ENCODE data around the gene CLEC4D.
"Not testable (repeated sequence)": the region's sequence is repeated elsewhere in the genome, so short reads cannot be mapped to it uniquely, and the experiment has no call there.

The CLEC4D gene

DNA sequence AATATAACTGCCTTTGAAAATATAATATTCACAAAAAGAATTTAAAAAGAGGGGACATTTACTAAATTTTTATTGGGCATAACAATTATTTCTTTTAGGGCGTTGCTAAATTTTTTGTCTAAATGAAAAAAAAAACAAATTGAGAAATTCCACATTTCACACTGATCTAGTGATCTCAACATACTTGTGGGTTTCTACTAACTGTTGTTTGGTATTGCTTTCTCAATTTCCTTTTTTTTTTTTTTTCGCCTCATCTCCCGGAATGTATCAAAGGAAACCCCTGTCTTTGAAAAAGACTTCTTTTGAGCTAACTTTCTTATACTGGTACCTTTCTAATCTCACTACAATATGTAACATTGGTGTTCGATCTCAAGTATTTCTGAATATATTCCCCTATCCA, at the start of gene CLEC4D:
TSS of gene CLEC4D (plus strand) at position 248 of the 400 bp plus-strand sequence. CDS start 230 bp downstream, outside the sequence.
- Histone ChIP-seq H3K27ac (ENCODE audit: low read depth, low read length) (no peak within 1 kb of the TSS), H3K9ac (ENCODE audit: low read length) (no peak within 1 kb of the TSS), H3K27me3 (ENCODE audit: control insufficient read depth, insufficient read depth, low read length) (no peaks in the 10 kb centered on the region)

GRCh38 chr12:8465301-8465996, 47.9 kb upstream of the CLEC4D start:
- Histone ChIP-seq H3K27ac (ENCODE audit: low read depth, low read length) (no peak overlapping the region), H3K27me3 (ENCODE audit: control insufficient read depth, insufficient read depth, low read length) (no peaks in the 10 kb centered on the region), H3K9ac (ENCODE audit: low read length) (no peak overlapping the region)

More for the DNA sequence above, at the start of gene CLEC4D:
- H3K9me3 ChIP-seq (ENCODE audit: control insufficient read depth, insufficient read depth, low read depth, low read length): no peaks in the 10 kb centered on the region
- H3K4me3 ChIP-seq (ENCODE audit: low read depth, low read length): no peak within 1 kb of the TSS
- H3K36me3 ChIP-seq (ENCODE audit: control insufficient read depth, insufficient read depth, low read length): no peaks in the 10 kb centered on the region
- H3K4me1 ChIP-seq (ENCODE audit: control insufficient read depth, insufficient read depth, low read length): peaks cover 15% of the 10 kb centered on the region

DNA sequence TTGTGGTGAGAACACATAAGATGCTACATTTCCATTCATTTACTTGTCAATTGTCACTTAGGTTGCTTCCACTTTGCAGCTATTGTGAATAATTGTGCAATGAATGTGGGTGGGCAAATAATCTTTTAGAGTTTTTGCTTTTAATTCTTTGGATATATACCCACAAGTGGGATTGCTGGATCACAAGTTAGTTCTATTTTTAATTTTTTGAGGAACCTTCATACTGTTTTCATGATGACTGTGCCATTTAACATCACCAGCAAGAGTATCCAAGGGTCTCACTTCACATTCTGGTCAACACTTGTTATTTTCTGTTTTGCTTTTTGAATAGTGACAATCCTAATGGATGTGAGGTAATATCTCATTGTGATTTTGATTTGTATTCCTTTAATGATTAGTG, 47.1 kb upstream of the CLEC4D start:
- Histone ChIP-seq H3K9ac (ENCODE audit: low read length) (no peak overlapping the region), H3K27me3 (ENCODE audit: control insufficient read depth, insufficient read depth, low read length) (no peaks in the 10 kb centered on the region), H3K4me3 (ENCODE audit: low read depth, low read length) (no peak overlapping the region), H3K27ac (ENCODE audit: low read depth, low read length) (no peak overlapping the region), H3K9me3 (ENCODE audit: control insufficient read depth, insufficient read depth, low read depth, low read length) (peaks cover 10% of the 10 kb centered on the region; the same call in 1 of the 2 replicates), H3K4me1 (ENCODE audit: control insufficient read depth, insufficient read depth, low read length) (peaks cover 17% of the 10 kb centered on the region), H3K36me3 (ENCODE audit: control insufficient read depth, insufficient read depth, low read length) (no peaks in the 10 kb centered on the region)

More at GRCh38 chr12:8465301-8465996, 47.9 kb upstream of the CLEC4D start:
- H3K4me3 ChIP-seq (ENCODE audit: low read depth, low read length): no peak overlapping the region
- peaks cover 10% of the 10 kb centered on the region; the same call in 1 of the 2 replicates for H3K9me3 ChIP-seq (ENCODE audit: control insufficient read depth, insufficient read depth, low read depth, low read length)
- peaks cover 21% of the 10 kb centered on the region for H3K4me1 ChIP-seq (ENCODE audit: control insufficient read depth, insufficient read depth, low read length)
- no peaks in the 10 kb centered on the region for H3K36me3 ChIP-seq (ENCODE audit: control insufficient read depth, insufficient read depth, low read length)

- no peaks in the 10 kb centered on the region for H3K36me3 ChIP-seq (ENCODE audit: control insufficient read depth, insufficient read depth, low read length)
- no peak overlapping the region for H3K9ac ChIP-seq (ENCODE audit: low read length)
- H3K4me1 ChIP-seq (ENCODE audit: control insufficient read depth, insufficient read depth, low read length): peaks cover 16% of the 10 kb centered on the region
- H3K27ac ChIP-seq (ENCODE audit: low read depth, low read length): no peak overlapping the region
- H3K27me3 ChIP-seq (ENCODE audit: control insufficient read depth, insufficient read depth, low read length): no peaks in the 10 kb centered on the region
- peaks cover 10% of the 10 kb centered on the region; the same call in 1 of the 2 replicates for H3K9me3 ChIP-seq (ENCODE audit: control insufficient read depth, insufficient read depth, low read depth, low read length)
- H3K4me3 ChIP-seq (ENCODE audit: low read depth, low read length): no peak overlapping the region
Observed at GRCh38 chr12:8471090-8471489, 42.2 kb upstream of the CLEC4D start.

DNA sequence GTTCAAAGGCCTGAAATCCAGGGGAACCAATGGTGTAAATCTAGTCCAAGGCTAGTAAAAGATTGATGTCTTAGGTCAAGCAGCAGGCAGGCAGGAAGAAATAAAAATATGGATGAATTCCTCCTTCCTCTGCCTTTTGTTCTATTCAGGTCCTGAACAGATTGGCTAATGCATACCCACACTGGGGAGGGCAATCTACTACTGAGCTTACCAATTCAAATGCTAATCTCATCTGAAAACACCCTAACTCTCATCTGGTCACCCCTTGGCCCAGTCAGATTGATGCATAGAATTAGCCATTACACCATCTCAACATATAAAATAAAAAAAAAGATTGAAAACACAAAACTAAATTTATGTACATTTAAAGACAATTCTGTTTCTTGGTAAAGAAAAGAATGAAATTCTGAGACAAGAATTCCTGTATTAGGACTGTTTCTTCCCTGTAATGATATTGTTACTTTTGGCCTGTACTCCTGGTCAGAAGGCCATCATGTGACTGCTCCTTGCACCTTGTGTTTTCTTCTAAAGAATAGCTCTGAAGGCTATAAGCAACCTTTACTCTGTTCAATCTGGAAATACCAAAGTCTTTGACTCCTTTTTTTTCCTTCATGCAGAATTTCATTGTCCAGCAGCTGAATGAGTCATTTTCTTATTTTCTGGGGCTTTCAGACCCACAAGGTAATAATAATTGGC, 37.6 kb upstream of the CLEC4D start:
- no peaks in the 10 kb centered on the region for H3K9me3 ChIP-seq (ENCODE audit: control insufficient read depth, insufficient read depth, low read depth, low read length)
- no peak overlapping the region for H3K4me3 ChIP-seq (ENCODE audit: low read depth, low read length)
- no peaks in the 10 kb centered on the region for H3K36me3 ChIP-seq (ENCODE audit: control insufficient read depth, insufficient read depth, low read length)
- H3K4me1 ChIP-seq (ENCODE audit: control insufficient read depth, insufficient read depth, low read length): peaks cover 16% of the 10 kb centered on the region
- no peaks in the 10 kb centered on the region for H3K27me3 ChIP-seq (ENCODE audit: control insufficient read depth, insufficient read depth, low read length)
- no peak overlapping the region for H3K9ac ChIP-seq (ENCODE audit: low read length)
- H3K27ac ChIP-seq (ENCODE audit: low read depth, low read length): peak overlapping the region; percentile 34; the same call in 1 of the 2 replicates

DNA sequence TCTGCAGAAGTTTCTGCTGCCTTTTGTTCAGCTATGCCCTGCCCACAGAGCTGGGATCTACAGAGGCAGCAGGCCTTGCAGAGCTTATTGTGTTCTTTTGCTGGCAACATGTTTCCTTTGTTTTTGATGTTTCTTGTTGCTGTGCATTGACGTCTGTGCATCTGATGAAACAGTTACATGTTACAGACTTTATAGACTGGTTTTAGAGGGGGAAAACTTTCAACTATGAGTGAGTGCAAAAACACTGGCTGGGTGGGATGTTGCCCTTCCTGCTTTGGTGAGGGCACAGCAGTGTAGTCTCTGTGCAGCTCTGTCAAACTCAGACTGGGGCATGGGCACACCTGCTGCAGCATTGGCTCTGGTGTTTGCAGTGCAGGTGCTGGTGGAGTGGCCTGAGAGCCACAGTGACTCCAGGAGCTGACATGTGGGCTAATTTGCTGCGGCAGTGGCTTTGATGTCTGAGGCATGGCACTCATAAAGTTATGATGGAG, 30.7 kb upstream of the CLEC4D start:
- Histone ChIP-seq H3K9ac (ENCODE audit: low read length) (no peak overlapping the region), H3K9me3 (ENCODE audit: control insufficient read depth, insufficient read depth, low read depth, low read length) (peaks cover 4% of the 10 kb centered on the region), H3K27ac (ENCODE audit: low read depth, low read length) (no peak overlapping the region), H3K4me1 (ENCODE audit: control insufficient read depth, insufficient read depth, low read length) (peaks cover 12% of the 10 kb centered on the region), H3K4me3 (ENCODE audit: low read depth, low read length) (no peak overlapping the region), H3K27me3 (ENCODE audit: control insufficient read depth, insufficient read depth, low read length) (no peaks in the 10 kb centered on the region), H3K36me3 (ENCODE audit: control insufficient read depth, insufficient read depth, low read length) (no peaks in the 10 kb centered on the region)

GRCh38 chr12:8483079-8483478, 30.2 kb upstream of the CLEC4D start:
- no peak overlapping the region for H3K4me3 ChIP-seq (ENCODE audit: low read depth, low read length)
- H3K27ac ChIP-seq (ENCODE audit: low read depth, low read length): no peak overlapping the region
- no peak overlapping the region for H3K9ac ChIP-seq (ENCODE audit: low read length)
- H3K9me3 ChIP-seq (ENCODE audit: control insufficient read depth, insufficient read depth, low read depth, low read length): peaks cover 4% of the 10 kb centered on the region
- no peaks in the 10 kb centered on the region for H3K36me3 ChIP-seq (ENCODE audit: control insufficient read depth, insufficient read depth, low read length)
- no peaks in the 10 kb centered on the region for H3K27me3 ChIP-seq (ENCODE audit: control insufficient read depth, insufficient read depth, low read length)
- peaks cover 12% of the 10 kb centered on the region for H3K4me1 ChIP-seq (ENCODE audit: control insufficient read depth, insufficient read depth, low read length)

- Histone ChIP-seq H3K36me3 (ENCODE audit: control insufficient read depth, insufficient read depth, low read length) (no peaks in the 10 kb centered on the region), H3K4me1 (ENCODE audit: control insufficient read depth, insufficient read depth, low read length) (peaks cover 12% of the 10 kb centered on the region), H3K9me3 (ENCODE audit: control insufficient read depth, insufficient read depth, low read depth, low read length) (no peaks in the 10 kb centered on the region; the same call in 1 of the 2 replicates), H3K27me3 (ENCODE audit: control insufficient read depth, insufficient read depth, low read length) (no peaks in the 10 kb centered on the region), H3K27ac (ENCODE audit: low read depth, low read length) (no peak overlapping the region), H3K4me3 (ENCODE audit: low read depth, low read length) (no peak overlapping the region), H3K9ac (ENCODE audit: low read length) (no peak overlapping the region)
Observed at GRCh38 chr12:8491646-8492530, 21.4 kb upstream of the CLEC4D start.

- Histone ChIP-seq H3K36me3 (ENCODE audit: control insufficient read depth, insufficient read depth, low read length) (no peaks in the 10 kb centered on the region), H3K27me3 (ENCODE audit: control insufficient read depth, insufficient read depth, low read length) (no peaks in the 10 kb centered on the region), H3K4me1 (ENCODE audit: control insufficient read depth, insufficient read depth, low read length) (peaks cover 12% of the 10 kb centered on the region), H3K9me3 (ENCODE audit: control insufficient read depth, insufficient read depth, low read depth, low read length) (no peaks in the 10 kb centered on the region; the same call in 1 of the 2 replicates), H3K27ac (ENCODE audit: low read depth, low read length) (no peak overlapping the region), H3K9ac (ENCODE audit: low read length) (no peak overlapping the region), H3K4me3 (ENCODE audit: low read depth, low read length) (no peak overlapping the region)
Observed at GRCh38 chr12:8493084-8493483, 20.2 kb upstream of the CLEC4D start.

DNA sequence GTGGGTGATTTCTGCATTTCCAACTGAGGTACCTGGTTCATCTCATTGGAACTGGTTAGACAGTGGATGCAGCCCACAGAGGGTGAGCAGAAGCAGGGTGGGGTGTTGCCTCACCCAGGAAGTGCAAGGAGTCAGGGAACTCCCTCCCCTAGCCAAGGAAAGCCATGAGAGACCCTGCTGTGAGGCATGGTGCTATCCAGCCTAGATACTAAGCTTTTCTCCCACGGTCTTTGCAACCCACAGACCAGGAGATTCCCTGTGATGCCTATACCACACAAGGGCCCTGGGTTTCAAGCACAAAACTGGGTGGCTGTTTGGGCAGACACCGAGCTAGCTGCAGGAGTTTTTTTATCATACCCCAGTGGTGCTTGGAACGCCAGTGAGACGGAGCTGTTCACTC, 17.6 kb upstream of the CLEC4D start:
- H3K27ac ChIP-seq (ENCODE audit: low read depth, low read length); H3K36me3 ChIP-seq (ENCODE audit: control insufficient read depth, insufficient read depth, low read length); H3K9me3 ChIP-seq (ENCODE audit: control insufficient read depth, insufficient read depth, low read depth, low read length); H3K27me3 ChIP-seq (ENCODE audit: control insufficient read depth, insufficient read depth, low read length): not testable (repeated sequence)
- H3K4me1 ChIP-seq (ENCODE audit: control insufficient read depth, insufficient read depth, low read length): peaks cover 16% of the 10 kb centered on the region
- H3K4me3 ChIP-seq (ENCODE audit: low read depth, low read length): peak overlapping the region; percentile 32; the same call in 1 of the 2 replicates
- H3K9ac ChIP-seq (ENCODE audit: low read length): peak overlapping the region; percentile 43

Measured in HUES6 (cell line).